EH (cell line): ENCODE measurements around the gene CHN2.

Experiments
- DNase-seq: peaks from one replicate; pipeline ENCODE4 v3.0.0-alpha.2; 2015; ENCODE audit warnings: low read depth

Gene CHN2

GRCh38 chr7:29311314-29311713 lies 116.7 kb downstream of the CHN2 start:
- DNase-seq, result no peak

GRCh38 chr7:29314148-29314547 lies 119.6 kb downstream of the CHN2 start:
- no peak for DNase-seq

GRCh38 chr7:29315122-29315891 lies 120.7 kb downstream of the CHN2 start:
- no peak for DNase-seq

GRCh38 chr7:29315892-29316270 lies 121.3 kb downstream of the CHN2 start:
- DNase-seq, result no peak

- no peak for DNase-seq
Measured at GRCh38 chr7:29316926-29317325, 122.4 kb downstream of the CHN2 start.

- DNase-seq, result no peak
Measured at GRCh38 chr7:29318853-29319718, 124.5 kb downstream of the CHN2 start.

- no peak for DNase-seq
Measured at GRCh38 chr7:29319719-29320521, 125.3 kb downstream of the CHN2 start.

- DNase-seq, result no peak
Measured at GRCh38 chr7:29320577-29320976, 126.0 kb downstream of the CHN2 start.

- DNase-seq, result no peak
Measured at GRCh38 chr7:29322023-29322712, 127.6 kb downstream of the CHN2 start.

- no peak for DNase-seq
Measured at GRCh38 chr7:29325476-29325875, 130.9 kb downstream of the CHN2 start.

GRCh38 chr7:29326864-29327263 lies 132.3 kb downstream of the CHN2 start:
- no peak for DNase-seq

- no peak for DNase-seq
Measured at GRCh38 chr7:29327455-29327854, 132.9 kb downstream of the CHN2 start.

- no peak for DNase-seq
Measured at GRCh38 chr7:29328045-29328444, 133.5 kb downstream of the CHN2 start.

GRCh38 chr7:29328811-29329210 lies 134.2 kb downstream of the CHN2 start:
- DNase-seq, result no peak

GRCh38 chr7:29329686-29330085 lies 135.1 kb downstream of the CHN2 start:
- DNase-seq, result no peak

- no peak for DNase-seq
Measured at GRCh38 chr7:29330136-29330535, 135.6 kb downstream of the CHN2 start.

GRCh38 chr7:29331163-29331562 lies 136.6 kb downstream of the CHN2 start:
- DNase-seq, result no peak

GRCh38 chr7:29332042-29332811 lies 137.7 kb downstream of the CHN2 start:
- DNase-seq, result no peak

GRCh38 chr7:29332875-29333855 lies 138.6 kb downstream of the CHN2 start:
- DNase-seq, result no peak
